GM18868 (cell line): ENCODE results near the gene HMGCLL1.

Experiments used
- ATAC-seq: cut with Tn5 transposase; IDR thresholded peaks from one replicate; pipeline ENCODE4 v1.9.1; 2021; ENCODE audit warnings: mild to moderate bottlenecking, moderate library complexity; ENCODE audit not compliant: unreplicated experiment

The HMGCLL1 gene

GRCh38 chr6:55447891-55448290 lies 131.1 kb downstream of the HMGCLL1 start:
- no peak for ATAC-seq

- ATAC-seq = no peak
These were observed 133.3 kb downstream of the HMGCLL1 start for GRCh38 chr6:55445648-55446204.

GRCh38 chr6:55443238-55444134 lies 135.5 kb downstream of the HMGCLL1 start:
- ATAC-seq = no peak

GRCh38 chr6:55438203-55438602 lies 140.8 kb downstream of the HMGCLL1 start:
- ATAC-seq = no peak

GRCh38 chr6:55437141-55437540 lies 141.9 kb downstream of the HMGCLL1 start:
- ATAC-seq = no peak

GRCh38 chr6:55433446-55434130 lies 145.4 kb downstream of the HMGCLL1 start:
- no peak for ATAC-seq

GRCh38 chr6:55423933-55424332 lies 155.1 kb downstream of the HMGCLL1 start:
- ATAC-seq = no peak

GRCh38 chr6:55410674-55411073 lies 168.3 kb downstream of the HMGCLL1 start:
- no peak for ATAC-seq

- no peak for ATAC-seq
These were observed 173.3 kb downstream of the HMGCLL1 start for GRCh38 chr6:55405474-55406235.

- ATAC-seq = no peak
These were observed 179.6 kb downstream of the HMGCLL1 start for GRCh38 chr6:55399351-55399750.

GRCh38 chr6:55397986-55398385 lies 181.0 kb downstream of the HMGCLL1 start:
- no peak for ATAC-seq

- ATAC-seq = no peak
These were observed 183.1 kb downstream of the HMGCLL1 start for GRCh38 chr6:55395871-55396270.

GRCh38 chr6:55388211-55388610 lies 190.8 kb downstream of the HMGCLL1 start:
- no peak for ATAC-seq
